Liver (tissue), 9 donors: ENCODE results near the gene MLF2. TPM values are rescaled to one million over a fixed set of nuclear protein-coding genes. Genes with fewer than 3 reads are reported as not detected.
A peak's percentile ranks its signal among the peaks of the same experiment; 100 is the strongest.

ENCODE experiments used
- DNase-seq: peaks from one replicate; pipeline ENCODE4 v3.0.0-alpha.2; 2017; ENCODE audit warnings: low spot score
- H3K27ac ChIP-seq, 2 donors: one replicate each; pipeline ENCODE4 v1.7.0; 2013; ENCODE audit warnings: inconsistent platforms in 2 of 2, low read length in 2 of 2, control low read depth in 1 of 2, low read depth in 1 of 2, mild to moderate bottlenecking in 1 of 2
- H3K27me3 ChIP-seq, 4 donors: one replicate each; pipeline versions ENCODE4 v1.6.1 to v1.7.0; 2013; ENCODE audit warnings: low read length in 3 of 4, inconsistent platforms in 1 of 4, mild to moderate bottlenecking in 1 of 4, moderate library complexity in 1 of 4; ENCODE audit not compliant: control insufficient read depth in 4 of 4, insufficient read depth in 4 of 4
- H3K36me3 ChIP-seq, 4 donors: one replicate each; pipeline versions ENCODE4 v1.6.1 to v1.7.0; 2013; ENCODE audit warnings: low read length in 3 of 4, mild to moderate bottlenecking in 3 of 4, low read depth in 1 of 4, moderate library complexity in 1 of 4; ENCODE audit not compliant: control insufficient read depth in 4 of 4, insufficient read depth in 3 of 4
- H3K4me1 ChIP-seq, 4 donors: one replicate each; pipeline versions ENCODE4 v1.6.1 to v1.7.0; 2013; ENCODE audit warnings: low read length in 3 of 4, mild to moderate bottlenecking in 3 of 4, moderate library complexity in 1 of 4; ENCODE audit not compliant: control insufficient read depth in 4 of 4, insufficient read depth in 4 of 4
- H3K4me3 ChIP-seq, 3 donors: one replicate each; pipeline versions ENCODE4 v1.6.1 to v1.7.0; 2013; ENCODE audit warnings: low read length in 3 of 3, control low read depth in 1 of 3, low read depth in 1 of 3, mild to moderate bottlenecking in 1 of 3
- H3K9ac ChIP-seq, 2 donors: one replicate each; pipeline ENCODE4 v1.7.0; 2013; ENCODE audit warnings: low read length in 2 of 2, mild to moderate bottlenecking in 2 of 2, moderate library complexity in 2 of 2, control low read depth in 1 of 2, low read depth in 1 of 2
- H3K9me3 ChIP-seq, 4 donors: one replicate each; pipeline versions ENCODE4 v1.6.1 to v1.7.0; 2013; ENCODE audit warnings: low read length in 3 of 4; ENCODE audit not compliant: control insufficient read depth in 4 of 4
- EGR1 ChIP-seq, 2 donors: IDR thresholded peaks; 2 replicates each; pipeline ENCODE4 v1.6.1; 2016 to 2018; ENCODE audit warnings: antibody characterized with exemption in 2 of 2, low read depth in 2 of 2
- FOXA1 ChIP-seq: IDR thresholded peaks from 2 replicates; pipeline ENCODE4 v1.6.1; 2016; ENCODE audit warnings: antibody characterized with exemption
- FOXA2 ChIP-seq: IDR thresholded peaks from 2 replicates; pipeline ENCODE4 v1.6.1; 2016; ENCODE audit warnings: antibody characterized with exemption
- GABPA ChIP-seq, 2 donors: IDR thresholded peaks in 1 of 2; conservative IDR thresholded peaks in 1 of 2; 2 replicates each; pipeline ENCODE4 v1.6.1; 2016; ENCODE audit warnings: antibody characterized with exemption in 2 of 2, mild to moderate bottlenecking in 1 of 2, moderate library complexity in 1 of 2
- HNF4A ChIP-seq, 2 donors: conservative IDR thresholded peaks; 2 replicates each; pipeline ENCODE4 v1.6.1; 2016; ENCODE audit warnings: antibody characterized with exemption in 2 of 2, mild to moderate bottlenecking in 2 of 2
- HNF4G ChIP-seq: IDR thresholded peaks from 2 replicates; pipeline ENCODE4 v1.6.1; 2016; ENCODE audit warnings: antibody characterized with exemption
- JUND ChIP-seq, 2 donors: IDR thresholded peaks; 2 replicates each; pipeline ENCODE4 v1.6.1; 2016; ENCODE audit warnings: antibody characterized with exemption in 2 of 2
- NR2F2 ChIP-seq: IDR thresholded peaks from 2 replicates; pipeline ENCODE4 v1.6.1; 2016; ENCODE audit warnings: antibody characterized with exemption
- RAD21 ChIP-seq, 2 donors: IDR thresholded peaks; 2 replicates each; pipeline ENCODE4 v1.6.1; 2016; ENCODE audit warnings: antibody characterized with exemption in 2 of 2, mild to moderate bottlenecking in 2 of 2
- RXRA ChIP-seq, 2 donors: IDR thresholded peaks; 2 replicates each; pipeline ENCODE4 v1.6.1; 2017 to 2018; ENCODE audit warnings: antibody characterized with exemption in 2 of 2, mild to moderate bottlenecking in 1 of 2
- SP1 ChIP-seq: IDR thresholded peaks from 2 replicates; pipeline ENCODE4 v1.6.1; 2018; ENCODE audit warnings: antibody characterized with exemption, mild to moderate bottlenecking
- TAF1 ChIP-seq: conservative IDR thresholded peaks from 2 replicates; pipeline ENCODE4 v1.6.1; 2016; ENCODE audit warnings: antibody characterized with exemption, mild to moderate bottlenecking
- YY1 ChIP-seq: IDR thresholded peaks from 2 replicates; pipeline ENCODE4 v1.6.1; 2016; ENCODE audit warnings: antibody characterized with exemption, mild to moderate bottlenecking
- WGBS: extraction: QIAGEN DNeasy Blood & Tissue Kit; methylation state at CpG from one replicate; pipeline ENCODE4 v1.1.7; 2013; 5-methylcytosine and 5-hydroxymethylcytosine counted together
- polyA plus RNA-seq, 2 donors: library from polyadenylated mRNA; stranded (reverse) in 1 of 2; unstranded in 1 of 2; fragments of 200-250 nt in 1 of 2; fragments of >200 nt in 1 of 2; fragmentation: Nextera tagmentation in 1 of 2; extraction: Ambion mirVana in 1 of 2; gene quantifications; one replicate each; pipeline versions ENCODE4 v1.2.1 to v1.2.3, GENCODE V29; 2013 to 2015
- total RNA-seq, 2 donors: library from RNA; depleted of rRNA; stranded (reverse); fragments of >200 nt; gene quantifications; one replicate each; pipeline ENCODE4 v1.2.3, GENCODE V29; 2014
- TF ChIP-seq, protein P1 (sequence below): IDR thresholded peaks from 2 replicates; pipeline ENCODE4 v1.6.1; 2016; ENCODE audit warnings: antibody characterized with exemption
- TF ChIP-seq, protein P2 (sequence below): fragments of 150-350 bp; IDR thresholded peaks from 2 replicates; pipeline ENCODE4 v1.5.1; 2017; ENCODE audit warnings: improper control_type of control experiment, low read depth, low read length; ENCODE audit not compliant: missing input control
- TF ChIP-seq, protein P3 (sequence below): IDR thresholded peaks from 2 replicates; pipeline ENCODE4 v1.6.1; 2016; ENCODE audit warnings: antibody characterized with exemption, mild to moderate bottlenecking
- TF ChIP-seq, protein P4 (sequence below): IDR thresholded peaks from 2 replicates; pipeline ENCODE4 v1.6.1; 2016; ENCODE audit warnings: antibody characterized with exemption
- donor health status: healthy.
- donor health status: healthy.
- donor health status: healthy.
- donor health status: healthy.
- donor health status: healthy.

Gene MLF2
- total and polyA plus RNA-seq, 4 donors: 59.6 to 235 (median 163) TPM

DNA sequence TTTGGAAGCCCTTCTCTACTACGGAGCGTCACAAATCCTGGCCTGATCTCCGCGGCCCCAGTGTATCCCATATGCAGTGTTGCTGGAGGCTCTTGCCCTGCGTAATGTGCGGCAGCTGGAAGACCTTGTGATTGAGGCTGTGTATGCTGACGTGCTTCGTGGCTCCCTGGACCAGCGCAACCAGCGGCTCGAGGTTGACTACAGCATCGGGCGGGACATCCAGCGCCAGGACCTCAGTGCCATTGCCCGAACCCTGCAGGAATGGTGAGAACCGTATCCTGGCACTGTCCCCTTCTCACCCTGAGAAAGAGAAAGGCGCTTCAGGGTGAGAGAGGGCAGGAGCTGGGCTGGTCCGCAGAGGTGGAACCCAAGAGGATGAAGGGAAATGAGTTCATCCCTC lies 23.8 kb downstream of the MLF2 start:
- H3K27ac ChIP-seq: no peak overlapping the region

DNA sequence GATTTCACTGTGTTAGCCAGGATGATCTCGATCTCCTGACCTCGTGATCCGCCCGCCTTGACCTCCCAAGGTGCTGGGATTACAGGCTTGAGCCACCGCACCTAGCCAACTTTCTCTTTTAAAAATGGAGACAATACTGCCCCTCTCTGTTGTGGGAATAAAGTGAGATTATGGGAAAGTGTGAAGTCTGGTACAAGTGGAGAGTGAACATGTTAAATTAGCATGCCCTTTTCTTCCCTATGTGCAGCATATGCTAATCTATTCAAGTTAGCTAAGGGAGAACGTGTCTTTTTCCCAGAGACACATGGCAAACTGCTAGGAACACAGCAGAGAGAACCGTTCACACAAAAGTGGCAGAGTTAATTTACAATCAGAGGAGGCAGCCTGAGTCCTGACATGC lies 27.6 kb downstream of the MLF2 start:
- peaks cover 2 to 15% (median 7%) of the 10 kb centered on the region in 4 donors for H3K4me1 ChIP-seq
- no peak overlapping the region for H3K27ac ChIP-seq
- no peak for TF ChIP-seq GABPA (IDR thresholded peaks at IDR 0.05 in 1 of 2, conservative IDR thresholded peaks at IDR 0.05 in 1 of 2)
- TF ChIP-seq JUND (IDR thresholded peaks at IDR 0.05): no peak
- no peak for TF ChIP-seq TAF1
- WGBS: 95% methylated on average over 7 of the region's 7 CpGs
- H3K9me3 ChIP-seq: no peaks in the 10 kb centered on the region
- no peak overlapping the region for H3K4me3 ChIP-seq
- H3K9ac ChIP-seq: no peak overlapping the region
- H3K36me3 ChIP-seq: peaks cover 2 to 30% (median 27%) of the 10 kb centered on the region in 4 donors
- no peaks in the 10 kb centered on the region for H3K27me3 ChIP-seq
- no peak for DNase-seq

More for the DNA sequence above, 23.8 kb downstream of the MLF2 start:
- DNase-seq: no peak
- H3K27me3 ChIP-seq: no peaks in the 10 kb centered on the region
- H3K9me3 ChIP-seq: no peaks in the 10 kb centered on the region
- no peak overlapping the region for H3K4me3 ChIP-seq
- H3K36me3 ChIP-seq: peaks cover 7 to 44% (median 42%) of the 10 kb centered on the region in 4 donors
- peaks cover 2 to 8% (median 6%) of the 10 kb centered on the region in 4 donors for H3K4me1 ChIP-seq
- H3K9ac ChIP-seq: no peak overlapping the region
- no peak for TF ChIP-seq YY1
- no peak for TF ChIP-seq GABPA (IDR thresholded peaks at IDR 0.05 in 1 of 2, conservative IDR thresholded peaks at IDR 0.05 in 1 of 2)
- TF ChIP-seq FOXA2: no peak
- TF ChIP-seq, protein P1, sequence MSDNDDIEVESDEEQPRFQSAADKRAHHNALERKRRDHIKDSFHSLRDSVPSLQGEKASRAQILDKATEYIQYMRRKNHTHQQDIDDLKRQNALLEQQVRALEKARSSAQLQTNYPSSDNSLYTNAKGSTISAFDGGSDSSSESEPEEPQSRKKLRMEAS: no peak
- TF ChIP-seq, protein P2, sequence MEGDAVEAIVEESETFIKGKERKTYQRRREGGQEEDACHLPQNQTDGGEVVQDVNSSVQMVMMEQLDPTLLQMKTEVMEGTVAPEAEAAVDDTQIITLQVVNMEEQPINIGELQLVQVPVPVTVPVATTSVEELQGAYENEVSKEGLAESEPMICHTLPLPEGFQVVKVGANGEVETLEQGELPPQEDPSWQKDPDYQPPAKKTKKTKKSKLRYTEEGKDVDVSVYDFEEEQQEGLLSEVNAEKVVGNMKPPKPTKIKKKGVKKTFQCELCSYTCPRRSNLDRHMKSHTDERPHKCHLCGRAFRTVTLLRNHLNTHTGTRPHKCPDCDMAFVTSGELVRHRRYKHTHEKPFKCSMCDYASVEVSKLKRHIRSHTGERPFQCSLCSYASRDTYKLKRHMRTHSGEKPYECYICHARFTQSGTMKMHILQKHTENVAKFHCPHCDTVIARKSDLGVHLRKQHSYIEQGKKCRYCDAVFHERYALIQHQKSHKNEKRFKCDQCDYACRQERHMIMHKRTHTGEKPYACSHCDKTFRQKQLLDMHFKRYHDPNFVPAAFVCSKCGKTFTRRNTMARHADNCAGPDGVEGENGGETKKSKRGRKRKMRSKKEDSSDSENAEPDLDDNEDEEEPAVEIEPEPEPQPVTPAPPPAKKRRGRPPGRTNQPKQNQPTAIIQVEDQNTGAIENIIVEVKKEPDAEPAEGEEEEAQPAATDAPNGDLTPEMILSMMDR: no peak
- TF ChIP-seq, protein P3, sequence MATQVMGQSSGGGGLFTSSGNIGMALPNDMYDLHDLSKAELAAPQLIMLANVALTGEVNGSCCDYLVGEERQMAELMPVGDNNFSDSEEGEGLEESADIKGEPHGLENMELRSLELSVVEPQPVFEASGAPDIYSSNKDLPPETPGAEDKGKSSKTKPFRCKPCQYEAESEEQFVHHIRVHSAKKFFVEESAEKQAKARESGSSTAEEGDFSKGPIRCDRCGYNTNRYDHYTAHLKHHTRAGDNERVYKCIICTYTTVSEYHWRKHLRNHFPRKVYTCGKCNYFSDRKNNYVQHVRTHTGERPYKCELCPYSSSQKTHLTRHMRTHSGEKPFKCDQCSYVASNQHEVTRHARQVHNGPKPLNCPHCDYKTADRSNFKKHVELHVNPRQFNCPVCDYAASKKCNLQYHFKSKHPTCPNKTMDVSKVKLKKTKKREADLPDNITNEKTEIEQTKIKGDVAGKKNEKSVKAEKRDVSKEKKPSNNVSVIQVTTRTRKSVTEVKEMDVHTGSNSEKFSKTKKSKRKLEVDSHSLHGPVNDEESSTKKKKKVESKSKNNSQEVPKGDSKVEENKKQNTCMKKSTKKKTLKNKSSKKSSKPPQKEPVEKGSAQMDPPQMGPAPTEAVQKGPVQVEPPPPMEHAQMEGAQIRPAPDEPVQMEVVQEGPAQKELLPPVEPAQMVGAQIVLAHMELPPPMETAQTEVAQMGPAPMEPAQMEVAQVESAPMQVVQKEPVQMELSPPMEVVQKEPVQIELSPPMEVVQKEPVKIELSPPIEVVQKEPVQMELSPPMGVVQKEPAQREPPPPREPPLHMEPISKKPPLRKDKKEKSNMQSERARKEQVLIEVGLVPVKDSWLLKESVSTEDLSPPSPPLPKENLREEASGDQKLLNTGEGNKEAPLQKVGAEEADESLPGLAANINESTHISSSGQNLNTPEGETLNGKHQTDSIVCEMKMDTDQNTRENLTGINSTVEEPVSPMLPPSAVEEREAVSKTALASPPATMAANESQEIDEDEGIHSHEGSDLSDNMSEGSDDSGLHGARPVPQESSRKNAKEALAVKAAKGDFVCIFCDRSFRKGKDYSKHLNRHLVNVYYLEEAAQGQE: no peak
- TF ChIP-seq RAD21 (IDR thresholded peaks at IDR 0.05): no peak
- 96% methylated on average over 18 of the region's 18 CpGs for WGBS

DNA sequence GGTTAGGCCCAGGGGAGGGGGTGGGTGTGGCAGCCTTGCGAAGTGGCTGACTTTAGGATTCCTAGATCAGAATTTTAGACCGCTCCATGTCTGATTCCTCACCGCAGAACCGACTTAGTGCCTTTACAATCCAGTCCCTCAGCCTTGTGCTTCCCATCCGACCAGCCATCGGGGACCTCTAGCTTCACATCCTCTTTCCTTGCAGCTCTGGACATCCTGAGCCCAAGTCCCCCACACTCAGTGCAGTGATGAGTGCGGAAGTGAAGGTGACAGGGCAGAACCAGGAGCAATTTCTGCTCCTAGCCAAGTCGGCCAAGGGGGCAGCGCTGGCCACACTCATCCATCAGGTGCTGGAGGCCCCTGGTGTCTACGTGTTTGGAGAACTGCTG lies 28.5 kb downstream of the MLF2 start:
- Histone ChIP-seq H3K27ac (peak overlapping the region; percentile 76 to 82), H3K4me1 (peaks cover 2 to 15% (median 7%) of the 10 kb centered on the region in 4 donors), H3K36me3 (peaks cover 2 to 20% (median 18%) of the 10 kb centered on the region in 4 donors), H3K27me3 (no peaks in the 10 kb centered on the region), H3K9ac (peak overlapping the region; percentile 15 to 49), H3K4me3 (peak overlapping the region; percentile 61 to 87 (median 62)), H3K9me3 (no peaks in the 10 kb centered on the region)
- 27% methylated on average over 10 of the region's 10 CpGs for WGBS
- no peak for DNase-seq
- TF ChIP-seq, protein P3: no peak
- no peak for TF ChIP-seq TAF1
- TF ChIP-seq JUND (IDR thresholded peaks at IDR 0.05): no peak
- TF ChIP-seq HNF4A (conservative IDR thresholded peaks at IDR 0.05): no peak
- no peak for TF ChIP-seq FOXA1
- TF ChIP-seq, protein P4, sequence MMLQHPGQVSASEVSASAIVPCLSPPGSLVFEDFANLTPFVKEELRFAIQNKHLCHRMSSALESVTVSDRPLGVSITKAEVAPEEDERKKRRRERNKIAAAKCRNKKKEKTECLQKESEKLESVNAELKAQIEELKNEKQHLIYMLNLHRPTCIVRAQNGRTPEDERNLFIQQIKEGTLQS: no peak
- TF ChIP-seq, protein P1: no peak
- no peak for TF ChIP-seq YY1
- no peak for TF ChIP-seq NR2F2
- no peak for TF ChIP-seq FOXA2
- TF ChIP-seq EGR1 (IDR thresholded peaks at IDR 0.05; ENCODE audit: low read depth in 2 of 2): no peak
- no peak for TF ChIP-seq RAD21 (IDR thresholded peaks at IDR 0.05)
- TF ChIP-seq SP1: no peak
- no peak for TF ChIP-seq RXRA (IDR thresholded peaks at IDR 0.05)
- TF ChIP-seq HNF4G: no peak
